ENCODE results near the gene ZNF574. TPM values are rescaled to one million over a fixed set of nuclear protein-coding genes. Genes with fewer than 3 reads are reported as not detected.

Gene ZNF574
- total and polyA plus RNA-seq, 2 of the 8 experiments (the other 6 are each of a cell fraction or from before 2014, with no cell fraction given): 27.0 to 38.8 TPM

DNA sequence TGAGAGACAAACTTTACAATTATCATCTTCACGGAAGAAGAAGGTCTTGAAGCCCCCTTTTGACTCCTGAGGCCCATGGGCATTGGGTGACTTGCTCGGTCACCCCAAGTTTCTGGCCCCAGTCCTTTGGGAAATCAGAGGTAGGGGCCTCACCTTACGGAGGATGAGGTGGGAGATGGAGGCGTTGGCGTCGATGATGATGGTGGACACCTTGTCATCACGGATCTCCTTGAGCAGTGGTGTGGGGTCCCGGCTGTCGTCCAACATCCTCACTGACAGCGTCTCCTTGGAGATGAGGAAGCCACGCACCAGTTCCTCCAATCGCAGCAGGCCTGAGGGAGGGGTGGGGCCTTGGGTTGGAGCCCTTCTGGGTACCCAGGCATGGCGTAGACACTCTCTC lies 16.8 kb upstream of the ZNF574 start (continued):
- TF ChIP-seq RAD21 (IDR thresholded peaks at IDR 0.05 in 1 of 2, conservative IDR thresholded peaks at IDR 0.05 in 1 of 2; ENCODE audit: low read depth in 2 of 2, low read length in 2 of 2): no peak
- TF ChIP-seq SP4 (IDR thresholded peaks at IDR 0.05; ENCODE audit: low read length): no peak
